ENCODE results near the gene MRM3. TPM values are rescaled to one million over a fixed set of nuclear protein-coding genes. Genes with fewer than 3 reads are reported as not detected.
"Not testable (repeated sequence)": the region's sequence is repeated elsewhere in the genome, so short reads cannot be mapped to it uniquely, and the experiment has no call there.

The MRM3 gene
- total RNA-seq, 1 donor from 2014 or later: 7.2 TPM

DNA sequence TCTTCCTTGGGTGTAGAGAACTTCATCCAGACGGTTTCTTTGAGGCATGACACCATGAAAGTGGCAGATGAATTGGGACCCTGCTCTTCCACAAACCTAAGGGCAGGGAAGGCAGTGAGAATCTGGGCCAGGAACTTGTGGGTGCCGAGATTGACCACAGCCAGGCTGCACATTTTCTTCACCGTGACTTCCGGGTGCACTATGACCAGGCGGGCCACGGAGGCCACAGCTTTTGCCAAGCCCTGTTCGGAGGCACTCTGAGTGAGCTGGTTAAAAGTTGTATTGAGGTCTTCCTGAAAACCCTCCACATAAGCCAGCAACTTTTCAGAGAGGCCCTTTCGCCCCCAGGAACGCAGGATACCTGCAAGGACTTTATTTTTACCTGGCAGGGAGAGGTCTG lies 36.0 kb upstream of the MRM3 start:
- Mint-ChIP-seq H3K4me1 (ENCODE audit: low read depth) (peaks cover 15% of the 10 kb centered on the region), H3K9me3 (ENCODE audit: low read depth) (no peaks in the 10 kb centered on the region), H3K36me3 (ENCODE audit: low read depth) (peaks cover 16% of the 10 kb centered on the region), H3K27me3 (ENCODE audit: low read depth) (no peaks in the 10 kb centered on the region), H3K4me3 (ENCODE audit: unreplicated experiment) (no peak overlapping the region), H3K27ac (ENCODE audit: unreplicated experiment) (no peak overlapping the region)
- DNase-seq (ENCODE audit: low spot score): no peak
- TF ChIP-seq, protein P1, sequence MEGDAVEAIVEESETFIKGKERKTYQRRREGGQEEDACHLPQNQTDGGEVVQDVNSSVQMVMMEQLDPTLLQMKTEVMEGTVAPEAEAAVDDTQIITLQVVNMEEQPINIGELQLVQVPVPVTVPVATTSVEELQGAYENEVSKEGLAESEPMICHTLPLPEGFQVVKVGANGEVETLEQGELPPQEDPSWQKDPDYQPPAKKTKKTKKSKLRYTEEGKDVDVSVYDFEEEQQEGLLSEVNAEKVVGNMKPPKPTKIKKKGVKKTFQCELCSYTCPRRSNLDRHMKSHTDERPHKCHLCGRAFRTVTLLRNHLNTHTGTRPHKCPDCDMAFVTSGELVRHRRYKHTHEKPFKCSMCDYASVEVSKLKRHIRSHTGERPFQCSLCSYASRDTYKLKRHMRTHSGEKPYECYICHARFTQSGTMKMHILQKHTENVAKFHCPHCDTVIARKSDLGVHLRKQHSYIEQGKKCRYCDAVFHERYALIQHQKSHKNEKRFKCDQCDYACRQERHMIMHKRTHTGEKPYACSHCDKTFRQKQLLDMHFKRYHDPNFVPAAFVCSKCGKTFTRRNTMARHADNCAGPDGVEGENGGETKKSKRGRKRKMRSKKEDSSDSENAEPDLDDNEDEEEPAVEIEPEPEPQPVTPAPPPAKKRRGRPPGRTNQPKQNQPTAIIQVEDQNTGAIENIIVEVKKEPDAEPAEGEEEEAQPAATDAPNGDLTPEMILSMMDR (IDR thresholded peaks at IDR 0.05): no peak

- no peaks in the 10 kb centered on the region for H3K27me3 Mint-ChIP-seq (ENCODE audit: low read depth)
- H3K4me1 Mint-ChIP-seq (ENCODE audit: low read depth): peaks cover 20% of the 10 kb centered on the region
- TF ChIP-seq, protein P1 (IDR thresholded peaks at IDR 0.05): no peak
- H3K4me3 Mint-ChIP-seq (ENCODE audit: unreplicated experiment): no peak overlapping the region
- no peaks in the 10 kb centered on the region for H3K9me3 Mint-ChIP-seq (ENCODE audit: low read depth)
- DNase-seq (ENCODE audit: low spot score): no peak
- H3K27ac Mint-ChIP-seq (ENCODE audit: unreplicated experiment): no peak overlapping the region
- peaks cover 14% of the 10 kb centered on the region for H3K36me3 Mint-ChIP-seq (ENCODE audit: low read depth)
These were observed 35.1 kb upstream of the MRM3 start for GRCh38 chr17:746783-747629.

- H3K4me3 Mint-ChIP-seq (ENCODE audit: unreplicated experiment); H3K27me3 Mint-ChIP-seq (ENCODE audit: low read depth); H3K27ac Mint-ChIP-seq (ENCODE audit: unreplicated experiment); H3K36me3 Mint-ChIP-seq (ENCODE audit: low read depth); DNase-seq (ENCODE audit: low spot score); H3K9me3 Mint-ChIP-seq (ENCODE audit: low read depth): not testable (repeated sequence)
- H3K4me1 Mint-ChIP-seq (ENCODE audit: low read depth): peaks cover 25% of the 10 kb centered on the region
These were observed 33.5 kb upstream of the MRM3 start for GRCh38 chr17:748604-749003.

DNA sequence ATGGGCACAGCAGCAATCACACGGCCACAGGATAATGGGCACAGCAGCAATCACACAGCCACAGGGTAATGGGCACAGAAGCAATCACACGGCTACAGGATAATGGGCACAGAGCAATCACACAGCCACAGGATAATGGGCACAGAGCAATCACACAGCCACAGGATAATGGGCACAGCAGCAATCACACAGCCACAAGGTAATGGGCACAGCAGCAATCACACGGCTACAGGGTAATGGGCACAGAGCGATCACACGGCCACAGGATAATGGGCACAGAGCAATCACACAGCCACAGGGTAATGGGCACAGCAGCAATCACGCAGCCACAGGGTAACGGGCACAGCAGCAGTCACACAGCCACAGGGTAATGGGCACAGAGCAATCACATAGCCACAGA lies 32.8 kb upstream of the MRM3 start:
- not testable (repeated sequence) for H3K9me3 Mint-ChIP-seq (ENCODE audit: low read depth); H3K4me3 Mint-ChIP-seq (ENCODE audit: unreplicated experiment); H3K27ac Mint-ChIP-seq (ENCODE audit: unreplicated experiment); H3K36me3 Mint-ChIP-seq (ENCODE audit: low read depth); H3K27me3 Mint-ChIP-seq (ENCODE audit: low read depth); DNase-seq (ENCODE audit: low spot score)
- H3K4me1 Mint-ChIP-seq (ENCODE audit: low read depth): peaks cover 25% of the 10 kb centered on the region

GRCh38 chr17:750431-751037 lies 31.6 kb upstream of the MRM3 start:
- peaks cover 25% of the 10 kb centered on the region for H3K4me1 Mint-ChIP-seq (ENCODE audit: low read depth)
- H3K27me3 Mint-ChIP-seq (ENCODE audit: low read depth): no peaks in the 10 kb centered on the region

More at GRCh38 chr17:750431-751037, 31.6 kb upstream of the MRM3 start:
- Mint-ChIP-seq H3K36me3 (ENCODE audit: low read depth) (peaks cover 5% of the 10 kb centered on the region), H3K4me3 (ENCODE audit: unreplicated experiment) (peak overlapping the region; percentile 94), H3K9me3 (ENCODE audit: low read depth) (no peaks in the 10 kb centered on the region), H3K27ac (ENCODE audit: unreplicated experiment) (no peak overlapping the region)
- no peak for DNase-seq (ENCODE audit: low spot score)
- TF ChIP-seq, protein P1 (IDR thresholded peaks at IDR 0.05): no peak

Data from chondrocyte (in vitro differentiated cells).